GM21526 (cell line): ENCODE measurements around the gene CYB5B.

Experiments
- ATAC-seq: cut with Tn5 transposase; IDR thresholded peaks from one replicate; pipeline ENCODE4 v1.9.1; 2021; ENCODE audit warnings: moderate library complexity; ENCODE audit not compliant: unreplicated experiment, low FRiP score

The CYB5B gene

DNA sequence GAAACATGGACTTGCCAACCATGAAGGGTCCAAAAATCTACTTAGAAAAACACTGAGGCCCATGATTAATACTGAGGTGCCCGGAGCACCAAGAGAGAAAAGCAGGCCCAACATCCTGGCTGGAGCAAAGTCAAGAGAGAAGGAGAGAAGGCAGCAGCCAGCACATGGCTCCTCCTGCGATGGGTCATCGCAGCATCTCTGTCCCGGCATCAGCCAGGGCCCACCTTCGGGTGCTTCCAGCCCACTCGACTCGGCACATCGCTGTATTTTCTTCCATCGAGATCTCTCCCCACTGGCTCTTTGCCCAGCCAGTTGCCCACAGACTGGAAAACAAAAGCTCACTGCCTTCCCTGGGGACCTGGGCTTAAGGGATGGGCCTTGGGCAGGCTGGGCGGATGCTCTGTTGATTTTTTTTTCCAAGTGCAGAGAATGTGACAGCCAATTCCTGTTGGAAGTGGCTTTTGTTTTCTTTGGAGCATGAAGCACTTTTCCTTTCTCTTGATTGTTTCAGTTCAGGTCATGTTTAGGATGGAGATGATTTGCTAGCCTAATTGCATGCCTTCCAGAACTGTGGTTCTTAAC is 58.1 kb downstream of the CYB5B start:
- no peak for ATAC-seq

DNA sequence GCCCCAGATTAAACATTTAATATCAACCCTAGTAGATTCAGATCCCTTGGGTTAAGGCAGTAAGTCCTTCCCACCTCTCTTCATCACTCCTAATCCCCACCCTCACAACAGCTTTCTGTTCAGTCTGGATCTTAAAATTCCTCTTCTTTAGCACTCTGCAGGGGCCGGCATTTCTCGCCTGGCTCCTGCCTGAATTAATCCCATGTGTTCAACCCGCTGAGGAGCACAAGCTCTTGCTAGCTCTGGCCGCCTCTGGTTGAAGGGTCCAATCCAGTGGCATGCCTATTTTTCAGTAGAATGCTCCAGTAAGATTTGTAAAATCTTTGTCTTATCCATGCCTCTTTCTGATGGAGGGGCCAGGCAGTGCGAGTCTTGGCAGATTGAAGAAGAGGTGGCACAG is 59.2 kb downstream of the CYB5B start:
- ATAC-seq = no peak

DNA sequence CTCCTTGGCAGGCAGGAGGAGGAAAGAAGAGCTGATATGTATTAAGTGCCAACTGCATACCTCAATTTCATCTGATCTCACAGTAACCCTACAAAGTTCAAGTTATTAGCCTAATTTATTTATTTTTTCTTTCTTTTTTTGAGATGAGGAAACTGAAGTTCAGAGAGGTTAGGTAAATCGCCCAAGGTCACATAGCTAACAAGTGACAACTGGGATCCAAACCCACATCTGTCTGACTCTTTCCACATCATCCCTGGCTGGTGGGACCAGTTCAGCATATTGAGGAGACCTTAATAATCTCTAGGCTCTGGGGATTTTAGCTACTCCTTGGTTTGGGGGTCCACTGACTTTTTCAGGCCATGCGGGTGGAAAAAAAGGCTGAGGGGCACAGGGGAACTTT is 60.9 kb downstream of the CYB5B start:
- no peak for ATAC-seq

DNA sequence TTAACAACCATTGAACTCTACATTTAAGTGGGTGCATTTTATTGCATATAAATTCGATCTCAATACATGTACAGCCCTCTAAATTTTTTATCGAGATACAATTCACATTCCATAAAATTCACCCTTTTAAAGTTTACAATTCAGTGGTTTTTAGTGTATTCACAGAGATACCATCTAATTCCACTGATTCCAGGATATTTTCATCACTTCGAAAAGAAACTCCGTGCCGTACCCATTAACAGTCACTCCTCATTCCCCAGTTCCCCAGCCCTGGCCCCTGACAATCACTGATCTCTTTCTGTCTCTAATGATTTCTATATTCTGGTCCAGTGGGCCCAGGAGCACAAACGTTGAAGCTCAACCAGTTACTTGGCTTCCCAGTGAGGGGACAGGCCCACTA is 61.4 kb downstream of the CYB5B start:
- no peak for ATAC-seq

- ATAC-seq = no peak
Observed at GRCh38 chr16:69486272-69486671, 61.9 kb downstream of the CYB5B start.

DNA sequence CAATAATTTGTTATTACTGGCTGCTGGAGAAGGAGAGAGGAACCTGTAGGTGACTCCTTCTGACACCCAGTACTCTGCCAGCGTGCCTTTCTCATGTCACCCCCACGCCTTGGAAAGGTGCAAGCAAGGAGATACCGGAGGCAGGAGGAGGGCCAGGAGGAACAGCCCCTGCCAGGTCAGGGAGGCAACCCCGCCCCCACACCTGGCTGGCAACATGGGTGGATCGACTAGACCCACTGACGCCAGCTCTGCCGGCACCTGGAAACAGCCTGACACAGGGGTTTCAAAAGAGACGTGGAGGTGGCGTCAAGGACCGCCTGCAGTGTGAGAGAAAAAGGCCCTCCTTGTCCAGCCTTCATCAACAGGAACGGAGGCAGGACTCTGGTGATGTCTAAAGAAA is 62.3 kb downstream of the CYB5B start:
- ATAC-seq = no peak

DNA sequence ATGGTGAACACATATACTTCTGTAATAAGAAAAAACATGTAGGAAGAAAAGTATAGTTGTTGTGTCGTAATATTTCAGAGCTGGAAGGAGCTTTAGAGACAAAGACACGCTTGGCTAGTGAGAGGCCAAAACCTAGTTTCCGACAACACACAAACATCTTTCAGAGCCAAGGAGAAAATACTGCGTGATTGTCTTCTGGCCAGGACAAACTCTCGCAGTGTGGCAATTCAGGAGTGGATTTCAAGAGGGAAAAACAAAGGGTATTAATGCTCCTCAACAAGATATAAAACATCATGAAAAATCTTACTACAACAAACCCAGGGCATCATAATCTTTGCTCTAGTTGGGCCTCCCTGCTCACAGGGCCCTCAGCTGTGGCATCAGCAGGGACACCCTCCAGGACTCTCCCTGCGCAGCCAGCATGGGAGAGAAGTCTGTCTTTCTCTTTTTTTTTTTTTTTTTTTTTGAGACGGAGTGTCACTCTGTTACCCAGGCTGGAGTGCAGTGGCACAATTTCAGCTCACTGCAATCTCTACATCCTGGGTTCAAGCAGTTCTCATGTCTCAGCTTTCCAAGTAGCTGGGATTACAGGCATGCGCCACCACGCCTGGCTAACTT is 66.4 kb downstream of the CYB5B start:
- no peak for ATAC-seq

DNA sequence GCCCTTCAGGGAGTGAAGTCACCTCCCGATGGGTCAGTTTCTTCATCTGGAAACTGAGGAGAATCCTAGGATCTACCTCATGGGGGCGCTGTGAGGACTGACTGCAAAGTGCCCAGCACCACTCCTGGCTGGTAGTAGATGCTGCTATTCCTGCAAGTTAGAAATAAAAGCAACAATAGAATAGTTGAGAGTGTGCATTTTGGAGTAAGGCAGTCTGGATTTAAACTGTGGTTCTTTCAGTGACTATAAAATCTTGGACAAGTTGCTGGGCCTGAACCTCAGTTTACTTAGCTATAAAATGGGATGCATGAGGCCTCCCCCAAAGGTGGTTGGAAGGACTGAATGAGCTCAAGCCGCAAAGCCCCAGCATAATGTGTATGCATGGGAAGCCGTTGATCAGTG is 70.6 kb downstream of the CYB5B start:
- no peak for ATAC-seq

- ATAC-seq = no peak
Observed at GRCh38 chr16:69495821-69496220, 71.4 kb downstream of the CYB5B start.

- no peak for ATAC-seq
Observed at GRCh38 chr16:69496376-69496775, 72.0 kb downstream of the CYB5B start.

- ATAC-seq = no peak
Observed at GRCh38 chr16:69496896-69497295, 72.5 kb downstream of the CYB5B start.

GRCh38 chr16:69497876-69498596 is 73.6 kb downstream of the CYB5B start:
- no peak for ATAC-seq

- no peak for ATAC-seq
Observed at GRCh38 chr16:69498926-69499325, 74.5 kb downstream of the CYB5B start.

DNA sequence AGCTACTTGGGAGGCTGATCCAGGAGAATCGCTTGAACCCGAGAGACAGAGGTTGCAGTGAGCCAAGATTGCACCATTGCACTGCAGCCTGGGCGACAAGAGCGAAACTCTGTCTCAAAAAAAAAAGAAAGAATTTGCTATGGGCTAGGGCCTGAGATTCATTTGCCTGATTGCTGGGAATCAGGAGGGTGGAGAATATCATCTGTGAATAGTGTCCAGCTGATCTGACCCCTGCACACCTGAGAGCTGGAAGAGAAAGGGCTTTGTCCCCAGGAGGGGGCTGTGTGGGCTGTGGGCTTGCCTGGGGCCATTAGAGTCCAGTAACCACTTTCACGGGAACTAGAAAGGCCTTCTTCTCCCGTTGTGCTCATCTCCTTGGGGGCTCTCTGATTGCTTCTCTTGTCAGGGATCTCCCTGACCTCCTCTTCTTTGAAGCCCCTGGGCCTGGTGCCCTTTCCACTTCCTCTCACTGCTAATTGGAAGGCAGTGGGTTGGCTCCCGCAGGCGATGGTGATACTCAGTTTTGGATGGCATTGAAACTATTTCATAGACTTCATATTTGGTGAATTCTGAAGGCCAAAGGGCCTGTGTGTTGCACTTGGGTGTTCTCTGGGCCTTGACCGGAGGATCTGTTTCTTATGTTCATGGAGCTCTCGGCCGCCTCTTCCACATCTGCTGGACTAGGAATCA is 75.3 kb downstream of the CYB5B start:
- no peak for ATAC-seq

DNA sequence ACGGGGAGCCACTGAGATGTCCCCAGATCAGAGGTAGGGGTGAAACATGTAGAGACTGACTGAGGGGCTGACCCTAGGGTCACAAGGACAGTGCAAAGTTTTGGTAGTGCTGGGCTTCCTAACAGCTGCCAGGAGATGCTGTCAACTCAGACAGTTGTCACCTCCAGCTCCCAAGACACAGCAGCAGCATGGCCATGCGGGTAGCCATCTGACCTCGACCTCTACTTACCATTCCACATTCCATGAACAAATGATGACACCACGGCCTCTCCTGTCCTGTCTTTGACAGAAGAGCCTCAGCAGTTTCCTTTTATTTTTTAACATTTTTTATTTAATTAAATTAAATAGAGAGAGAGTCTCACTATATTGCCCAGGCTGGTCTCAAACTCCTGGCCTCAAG is 76.1 kb downstream of the CYB5B start:
- no peak for ATAC-seq

GRCh38 chr16:69501956-69502745 is 77.7 kb downstream of the CYB5B start:
- no peak for ATAC-seq

DNA sequence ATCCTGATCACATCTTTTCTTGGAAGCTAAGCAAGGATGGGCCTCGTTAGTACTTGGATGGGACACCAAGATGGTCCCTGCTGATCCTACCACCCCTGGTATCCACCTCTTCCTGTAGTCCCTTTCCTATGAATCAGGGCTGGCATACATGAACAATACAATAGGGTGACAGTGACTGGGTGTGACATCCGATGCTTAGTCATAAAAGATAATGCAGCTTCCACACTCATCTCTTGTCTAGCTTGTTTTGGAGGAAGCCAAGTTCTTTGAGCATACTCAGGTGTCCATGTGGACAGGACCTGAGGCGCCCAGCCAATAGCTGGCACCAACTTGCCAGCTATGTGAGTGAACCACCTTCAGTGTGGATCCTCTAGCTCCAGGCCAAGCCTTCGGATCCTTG is 78.8 kb downstream of the CYB5B start:
- no peak for ATAC-seq

GRCh38 chr16:69508033-69508755 is 83.8 kb downstream of the CYB5B start:
- ATAC-seq = no peak

GRCh38 chr16:69509125-69509524 is 84.7 kb downstream of the CYB5B start:
- ATAC-seq = no peak

DNA sequence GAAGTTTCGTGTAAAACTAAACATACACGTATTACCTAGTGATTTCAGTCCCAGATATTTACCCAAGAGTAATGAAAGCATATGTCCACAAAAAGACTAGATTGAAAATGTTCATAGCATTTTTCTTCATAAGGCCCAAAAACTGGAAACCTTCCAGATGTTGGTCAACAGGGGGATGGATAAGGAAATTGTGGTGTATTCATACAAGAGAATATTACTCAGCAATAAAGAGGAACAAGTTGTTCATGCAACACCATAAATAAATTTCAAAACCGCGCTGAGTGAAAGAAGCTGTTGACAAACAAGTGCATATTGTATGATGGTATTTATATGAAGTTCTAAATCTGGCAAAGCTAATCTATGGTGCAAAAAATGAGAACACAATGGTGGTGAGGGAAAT is 87.2 kb downstream of the CYB5B start:
- no peak for ATAC-seq
